Erythroblast (primary cell): Measurements from ENCODE around the gene NXT1.

Source experiments
- GATA1 ChIP-seq: IDR thresholded peaks from 2 replicates; pipeline ENCODE4 v1.6.1; 2011; ENCODE audit warnings: low read depth, mild to moderate bottlenecking, control low read depth, low read length, moderate library complexity
- POLR2A ChIP-seq: IDR thresholded peaks from 2 replicates; pipeline ENCODE4 v1.6.1; 2011; ENCODE audit warnings: mild to moderate bottlenecking, low read length

DNA sequence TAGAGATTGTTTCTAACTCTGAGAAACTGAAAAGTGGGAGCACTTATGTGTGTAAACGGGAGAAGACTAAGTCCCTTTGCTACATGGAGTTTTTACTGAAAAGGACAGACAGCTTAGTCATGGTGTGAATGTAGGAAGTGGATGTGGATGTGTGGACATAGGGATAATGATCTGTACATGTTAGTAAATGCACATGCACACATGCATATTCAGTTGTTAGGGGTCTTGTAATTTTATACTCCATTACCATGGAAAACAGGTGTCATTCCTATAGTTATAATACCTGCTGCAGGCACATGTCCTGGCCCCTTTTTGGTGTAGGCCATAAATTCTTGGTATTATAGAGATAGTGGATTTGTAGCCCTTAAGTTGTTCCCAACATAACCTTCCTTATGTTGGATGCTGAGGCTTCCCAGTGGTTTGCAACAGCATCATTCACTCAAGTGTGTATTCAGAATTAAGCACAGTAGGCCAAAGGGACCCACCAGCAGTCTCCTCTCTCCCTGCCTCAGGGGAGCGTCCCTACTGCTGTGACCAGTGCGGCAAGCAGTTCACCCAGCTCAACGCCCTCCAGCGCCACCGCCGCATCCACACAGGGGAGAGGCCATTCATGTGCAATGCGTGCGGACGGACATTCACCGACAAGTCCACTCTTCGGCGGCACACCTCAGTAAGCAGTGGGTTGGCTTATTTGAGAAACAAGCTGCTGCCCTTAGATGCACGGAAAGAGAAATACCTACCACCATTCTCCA, 18.7 kb downstream of the NXT1 start:
- TF ChIP-seq POLR2A = no peak
- TF ChIP-seq GATA1 = no peak
